ENCODE results near the gene MYOT. TPM values are rescaled to one million over a fixed set of nuclear protein-coding genes. Genes with fewer than 3 reads are reported as not detected.

Gene MYOT
- polyA plus RNA-seq (ENCODE audit: insufficient read length in 4 of 4): 1 to 10 TPM; 1.4 to 1.7 (median 1.6) TPM

GRCh38 chr5:137867664-137868063, at the start of gene MYOT:
Gene MYOT (plus strand): TSS chr5:137867860. CDS start chr5:137870652, 2,792 bp downstream.
- DNase-seq (ENCODE audit: low read depth in 4 of 4, low spot score in 3 of 4): no peak

- DNase-seq (ENCODE audit: low read depth in 4 of 4, low spot score in 3 of 4): no peak
Measured at GRCh38 chr5:137819766-137820165, 47.9 kb upstream of the MYOT start.

DNA sequence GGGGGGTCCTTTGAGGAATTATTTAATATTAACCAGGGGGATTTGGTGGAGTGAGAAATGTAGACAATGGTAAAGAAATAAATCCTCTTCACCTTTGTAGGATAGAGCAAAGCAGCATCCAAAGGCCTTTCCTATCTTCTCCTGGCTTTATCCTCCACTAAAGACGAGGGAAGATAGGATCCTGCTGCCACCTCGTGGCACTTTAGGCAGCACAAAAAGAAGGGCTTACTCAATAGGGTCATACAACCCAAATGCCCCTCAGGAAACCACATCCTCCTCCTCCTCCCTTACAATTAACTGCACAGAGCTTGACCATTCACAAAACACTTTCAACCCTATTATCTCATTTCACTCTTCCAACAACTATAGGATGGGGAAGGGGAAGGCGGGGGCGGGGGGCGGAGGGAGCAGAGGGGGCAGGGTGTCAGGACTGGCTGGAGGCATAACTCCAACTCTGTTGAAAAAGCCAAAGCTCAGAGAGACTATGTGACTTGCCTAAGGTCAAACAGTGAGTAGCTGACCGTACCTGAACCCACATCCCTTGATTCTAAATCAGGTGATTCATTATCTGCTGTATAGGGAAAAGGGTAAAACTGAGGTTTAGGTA, 45.4 kb upstream of the MYOT start:
- peak in 2 of 4 donors; percentile 18 to 30 for DNase-seq (ENCODE audit: low read depth in 4 of 4, low spot score in 3 of 4)

GRCh38 chr5:137822984-137823383, 44.7 kb upstream of the MYOT start:
- DNase-seq (ENCODE audit: low read depth in 4 of 4, low spot score in 3 of 4): no peak

- no peak for DNase-seq (ENCODE audit: low read depth in 4 of 4, low spot score in 3 of 4)
Measured at GRCh38 chr5:137825165-137825564, 42.5 kb upstream of the MYOT start.

DNA sequence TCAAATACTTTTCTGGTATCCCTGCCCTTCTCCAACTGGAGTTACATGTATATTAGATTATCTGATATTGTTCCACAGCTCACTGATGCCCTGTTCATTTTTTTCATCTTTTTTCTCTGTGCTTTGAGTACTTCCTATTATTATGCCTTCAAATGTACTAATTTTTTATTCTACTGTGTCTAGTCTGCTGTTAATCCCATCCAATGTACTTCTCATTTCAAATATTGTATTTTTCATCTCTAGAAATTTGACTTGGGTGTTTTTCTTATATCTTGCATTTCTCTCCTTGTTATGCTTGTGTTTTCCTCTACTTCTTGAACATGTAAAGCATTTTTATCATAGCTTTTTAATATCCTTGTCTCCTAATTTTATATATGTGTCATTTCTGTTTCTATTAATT, 41.6 kb upstream of the MYOT start:
- DNase-seq (ENCODE audit: low read depth in 4 of 4, low spot score in 3 of 4): no peak

- DNase-seq (ENCODE audit: low read depth in 4 of 4, low spot score in 3 of 4): no peak
Measured at GRCh38 chr5:137828180-137828579, 39.5 kb upstream of the MYOT start.

DNA sequence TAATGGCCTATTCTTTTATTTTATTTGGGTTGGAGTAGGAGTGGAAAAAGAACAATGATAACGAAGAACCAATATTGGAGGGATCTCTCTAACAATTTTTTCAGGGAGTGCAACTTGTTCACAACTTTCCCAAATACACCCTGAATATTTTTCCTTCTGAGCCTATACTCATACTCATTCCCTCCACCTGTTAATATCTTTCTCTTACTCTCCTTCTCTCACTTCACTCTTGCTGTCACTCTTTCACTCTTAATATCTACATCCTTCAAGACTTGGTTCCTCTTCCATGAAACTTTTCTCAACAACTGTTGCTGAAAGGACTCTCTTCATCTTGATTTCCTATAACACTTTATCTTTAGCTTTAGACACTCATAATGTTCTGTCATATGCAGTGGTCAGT, 39.0 kb upstream of the MYOT start:
- no peak for DNase-seq (ENCODE audit: low read depth in 4 of 4, low spot score in 3 of 4)

DNA sequence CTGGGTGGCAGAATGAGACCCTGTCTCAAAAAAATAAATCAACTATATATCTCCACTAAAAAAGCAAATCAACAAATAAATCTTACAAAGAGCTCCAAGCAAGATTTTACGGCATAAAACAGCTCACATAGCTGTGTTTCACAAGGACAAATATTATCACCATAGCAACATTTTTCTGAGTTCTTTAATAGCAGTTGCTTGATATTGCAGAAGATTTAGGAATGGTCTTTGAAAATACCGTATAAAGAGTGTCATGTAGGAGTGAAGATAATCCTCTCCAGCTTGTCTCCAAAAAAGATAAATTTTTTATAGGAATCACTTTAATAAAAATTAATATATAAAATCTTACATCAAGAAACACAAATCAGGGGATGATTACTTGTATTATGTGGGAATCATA, 36.6 kb upstream of the MYOT start:
- DNase-seq (ENCODE audit: low read depth in 4 of 4, low spot score in 3 of 4): no peak

DNA sequence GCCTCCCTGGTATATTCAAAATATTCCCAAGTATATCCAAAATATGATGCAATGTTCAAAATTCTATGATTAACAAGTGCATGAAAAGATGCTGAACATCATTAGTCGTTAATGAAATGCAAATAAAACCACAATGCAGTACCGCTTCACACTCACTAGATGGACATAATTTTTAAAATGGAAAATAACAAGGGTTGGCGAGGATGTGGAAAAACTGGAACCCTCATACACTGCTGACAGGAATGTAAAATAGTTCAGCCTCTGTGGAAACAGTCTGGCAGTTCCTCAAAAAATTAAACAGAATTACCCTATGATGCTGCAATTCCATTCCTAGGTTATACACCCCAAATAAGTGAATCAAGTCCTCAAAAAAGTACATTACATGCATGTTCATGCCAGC, 36.1 kb upstream of the MYOT start:
- no peak for DNase-seq (ENCODE audit: low read depth in 4 of 4, low spot score in 3 of 4)

DNA sequence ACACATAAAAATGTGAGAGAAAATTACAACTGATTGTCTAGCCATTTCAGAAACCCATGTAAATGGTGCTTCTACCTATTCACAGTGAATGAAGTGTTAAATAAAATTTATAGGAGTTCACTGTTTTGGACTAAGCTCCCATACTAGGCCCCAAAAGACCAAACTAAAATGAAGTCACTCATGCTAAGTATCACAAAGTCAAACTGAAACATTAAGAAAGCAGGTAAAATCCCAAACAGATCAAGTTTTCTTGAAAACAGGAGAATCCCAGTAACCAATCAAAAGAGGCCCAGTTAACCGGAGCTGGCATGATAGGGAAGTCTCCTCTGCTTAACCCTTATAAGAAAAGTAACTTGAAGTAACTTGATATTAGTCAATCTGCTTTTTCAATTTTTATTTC, 35.2 kb upstream of the MYOT start:
- no peak for DNase-seq (ENCODE audit: low read depth in 4 of 4, low spot score in 3 of 4)

DNA sequence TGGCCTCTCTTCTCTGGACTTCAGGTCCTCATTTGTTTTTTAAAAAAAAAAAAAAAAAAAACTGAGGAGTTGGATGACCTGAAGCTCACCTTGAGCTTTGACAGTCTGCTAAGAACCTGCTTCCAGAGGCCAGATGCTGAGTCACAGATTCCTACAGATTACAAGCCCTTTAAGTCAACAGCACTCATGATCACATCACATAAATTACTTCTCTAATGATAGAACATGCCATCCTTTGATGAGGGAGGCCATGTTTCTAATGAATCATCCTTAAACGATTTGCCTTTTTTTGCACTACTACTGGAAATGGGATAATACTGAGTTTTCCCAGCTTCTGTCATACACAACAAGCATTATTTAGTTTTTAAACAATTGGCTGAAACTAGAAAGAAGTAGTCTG, 34.2 kb upstream of the MYOT start:
- DNase-seq (ENCODE audit: low read depth in 4 of 4, low spot score in 3 of 4): no peak

- no peak for DNase-seq (ENCODE audit: low read depth in 4 of 4, low spot score in 3 of 4)
Measured at GRCh38 chr5:137834498-137835049, 33.1 kb upstream of the MYOT start.

DNA sequence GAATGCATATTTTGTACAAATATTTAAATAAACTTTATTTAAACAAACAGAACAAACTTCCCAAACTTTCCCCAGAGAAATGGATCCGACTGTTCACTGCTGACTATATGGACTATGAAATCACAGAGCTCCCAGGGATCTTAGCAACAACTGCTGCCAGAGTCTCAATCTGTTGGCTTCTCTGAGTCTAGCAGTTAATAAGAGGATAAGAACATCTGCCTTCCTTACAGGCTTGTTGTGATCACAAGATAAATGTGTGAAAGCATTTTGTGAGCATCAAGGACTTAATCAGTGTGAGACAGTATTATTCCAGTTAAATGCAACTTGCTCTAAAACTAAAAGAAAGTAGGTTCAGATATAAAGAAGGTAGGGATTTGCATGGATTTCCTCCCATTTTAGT, 31.4 kb upstream of the MYOT start:
- DNase-seq (ENCODE audit: low read depth in 4 of 4, low spot score in 3 of 4): no peak

- no peak for DNase-seq (ENCODE audit: low read depth in 4 of 4, low spot score in 3 of 4)
Measured at GRCh38 chr5:137836997-137837396, 30.7 kb upstream of the MYOT start.

DNA sequence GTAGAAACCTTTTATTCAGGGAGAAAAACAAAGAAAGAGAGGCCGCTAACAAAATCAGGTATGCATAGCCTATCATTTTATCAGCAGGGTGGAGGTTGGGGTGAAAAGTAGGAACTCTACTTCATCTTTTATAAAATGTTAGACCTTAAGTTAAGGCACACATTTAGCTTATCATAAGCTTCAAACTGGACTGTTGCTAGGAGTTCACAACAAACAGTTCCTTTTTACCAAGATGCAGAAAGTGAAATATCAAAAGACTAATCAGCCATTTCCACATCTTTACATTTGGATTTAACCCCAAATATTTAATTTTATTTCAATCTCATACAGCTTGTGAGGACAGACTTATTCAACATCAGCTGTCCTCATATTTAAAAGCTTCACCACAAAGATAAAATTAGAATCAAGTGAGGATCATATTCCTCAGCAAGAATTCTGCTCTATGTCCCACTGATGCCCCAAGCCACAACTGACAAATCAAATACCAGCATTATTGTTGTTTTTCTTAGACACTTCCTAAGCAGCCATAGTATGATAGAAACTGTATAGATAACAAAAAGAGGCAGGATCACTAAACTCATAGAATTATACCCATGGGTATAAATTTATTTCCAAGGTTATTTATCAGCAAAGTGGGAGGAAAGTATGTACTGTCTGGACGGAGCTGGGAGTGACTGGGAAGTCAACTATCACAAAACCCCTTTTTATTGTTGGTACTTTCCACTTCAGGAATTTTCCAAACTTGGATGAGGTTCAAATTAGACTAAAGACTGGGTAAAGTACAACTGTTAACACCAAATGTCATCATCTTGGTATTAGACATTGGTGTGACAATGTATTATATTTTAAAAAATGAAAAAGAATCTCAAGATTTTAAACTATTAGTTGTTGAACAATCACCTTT, 29.9 kb upstream of the MYOT start:
- no peak for DNase-seq (ENCODE audit: low read depth in 4 of 4, low spot score in 3 of 4)

DNA sequence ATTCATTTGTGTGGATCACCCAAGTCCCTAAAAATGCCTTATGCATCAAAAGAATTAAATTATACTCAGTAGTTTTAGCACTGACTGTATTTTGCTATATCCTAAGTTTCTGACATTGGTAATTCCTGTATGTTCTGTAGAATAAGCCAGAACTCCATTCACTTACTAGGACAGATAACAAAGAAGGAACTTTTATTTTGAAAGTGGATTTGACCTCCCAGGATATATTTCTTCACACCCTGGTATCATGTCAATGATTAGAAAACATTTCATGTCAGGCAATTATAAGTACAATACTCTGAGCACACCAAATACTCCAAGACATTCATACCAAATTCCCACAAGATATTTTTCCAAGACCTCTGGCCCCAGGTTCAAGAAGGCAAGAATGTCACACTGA, 28.7 kb upstream of the MYOT start:
- DNase-seq (ENCODE audit: low read depth in 4 of 4, low spot score in 3 of 4): no peak

DNA sequence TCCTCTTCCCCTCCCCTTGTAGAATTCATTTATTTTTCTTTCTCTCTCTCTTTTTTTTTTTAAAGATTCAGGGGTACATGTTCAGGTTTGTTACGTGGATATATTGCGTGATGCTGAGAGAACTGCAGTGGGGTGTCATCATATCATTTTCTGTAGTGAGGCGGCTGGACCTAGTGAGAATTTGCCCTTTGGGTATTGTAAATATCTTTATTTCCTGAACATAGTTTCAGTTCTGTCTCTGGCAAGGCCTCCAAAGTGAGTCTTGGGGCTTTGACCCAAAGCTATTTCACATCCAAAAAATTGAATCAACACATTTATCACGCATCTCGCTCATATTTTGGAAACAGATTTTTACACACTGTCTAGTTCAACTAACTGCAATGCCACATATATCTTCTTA, 25.4 kb upstream of the MYOT start:
- DNase-seq (ENCODE audit: low read depth in 4 of 4, low spot score in 3 of 4): no peak

DNA sequence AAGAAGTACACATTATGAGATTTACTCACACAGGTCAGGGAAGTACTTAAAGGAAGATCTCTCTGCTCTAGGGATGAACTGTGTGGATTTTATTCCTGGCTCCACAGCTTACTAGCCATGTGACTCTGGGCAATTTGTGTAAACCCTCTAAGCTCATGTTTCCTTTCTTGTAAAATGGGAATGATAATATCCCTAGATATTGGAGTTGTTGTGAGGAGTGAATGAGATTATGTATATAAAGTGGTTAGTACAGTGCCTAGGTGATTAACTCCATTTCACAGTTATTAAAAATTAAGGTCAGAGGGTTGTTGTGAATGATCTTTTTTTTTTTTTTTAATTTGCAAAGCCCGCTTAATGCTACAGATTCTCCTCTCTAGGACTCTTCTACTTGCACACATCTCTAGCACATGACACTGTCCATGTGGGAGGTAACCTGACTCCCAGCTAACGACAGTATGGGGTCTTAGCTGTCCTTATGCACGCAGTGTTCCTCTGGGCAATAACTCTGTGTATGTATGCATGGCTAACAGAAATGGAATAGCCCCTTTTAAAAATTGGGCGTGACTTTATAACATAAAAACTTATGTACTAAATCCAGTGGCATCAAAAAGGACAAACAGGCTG, 23.9 kb upstream of the MYOT start:
- no peak for DNase-seq (ENCODE audit: low read depth in 4 of 4, low spot score in 3 of 4)

GRCh38 chr5:137845472-137845871, 22.2 kb upstream of the MYOT start:
- DNase-seq (ENCODE audit: low read depth in 4 of 4, low spot score in 3 of 4): no peak

GRCh38 chr5:137847687-137848086, 20.0 kb upstream of the MYOT start:
- DNase-seq (ENCODE audit: low read depth in 4 of 4, low spot score in 3 of 4): no peak

Data from right renal pelvis (tissue), 4 donors.